Amniotic epithelial cell (primary cell): ENCODE results near the gene RNF213.
A peak's percentile ranks its signal among the peaks of the same experiment; 100 is the strongest.
"Not testable (repeated sequence)": the region's sequence is repeated elsewhere in the genome, so short reads cannot be mapped to it uniquely, and the experiment has no call there.

Source experiments
- DNase-seq: peaks from one replicate; pipeline ENCODE4 v3.0.0-alpha.2; 2010; ENCODE audit warnings: low read depth

The RNF213 gene

DNA sequence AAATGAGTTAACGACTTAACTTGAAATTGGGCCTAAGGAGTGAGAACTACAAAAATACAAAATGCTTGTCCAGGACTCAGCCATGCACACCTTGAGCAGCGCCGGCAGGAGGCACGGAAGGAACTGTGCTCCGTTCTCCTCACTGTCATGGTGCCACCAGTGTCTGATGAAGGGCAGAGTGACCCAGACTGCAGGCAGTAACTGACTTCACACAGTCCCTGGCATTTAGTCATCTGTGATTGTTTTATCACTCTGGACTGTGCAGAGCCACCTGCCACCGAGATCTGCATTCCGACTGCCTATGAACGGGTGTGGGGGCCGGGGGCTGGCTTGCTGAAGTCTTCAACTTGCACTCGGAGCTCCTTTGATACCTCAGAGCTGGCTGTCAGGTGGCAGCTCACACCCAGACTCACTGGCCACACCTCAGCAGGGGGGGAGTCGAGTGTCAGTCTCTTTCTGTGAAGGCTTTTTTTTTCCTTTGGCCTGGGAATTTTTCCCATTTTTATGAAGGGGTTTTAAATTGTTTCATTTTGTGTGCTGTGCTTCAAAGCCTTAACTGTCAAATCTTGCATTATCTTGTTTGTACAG, 134.1 kb downstream of the RNF213 start:
- DNase-seq: no peak

DNA sequence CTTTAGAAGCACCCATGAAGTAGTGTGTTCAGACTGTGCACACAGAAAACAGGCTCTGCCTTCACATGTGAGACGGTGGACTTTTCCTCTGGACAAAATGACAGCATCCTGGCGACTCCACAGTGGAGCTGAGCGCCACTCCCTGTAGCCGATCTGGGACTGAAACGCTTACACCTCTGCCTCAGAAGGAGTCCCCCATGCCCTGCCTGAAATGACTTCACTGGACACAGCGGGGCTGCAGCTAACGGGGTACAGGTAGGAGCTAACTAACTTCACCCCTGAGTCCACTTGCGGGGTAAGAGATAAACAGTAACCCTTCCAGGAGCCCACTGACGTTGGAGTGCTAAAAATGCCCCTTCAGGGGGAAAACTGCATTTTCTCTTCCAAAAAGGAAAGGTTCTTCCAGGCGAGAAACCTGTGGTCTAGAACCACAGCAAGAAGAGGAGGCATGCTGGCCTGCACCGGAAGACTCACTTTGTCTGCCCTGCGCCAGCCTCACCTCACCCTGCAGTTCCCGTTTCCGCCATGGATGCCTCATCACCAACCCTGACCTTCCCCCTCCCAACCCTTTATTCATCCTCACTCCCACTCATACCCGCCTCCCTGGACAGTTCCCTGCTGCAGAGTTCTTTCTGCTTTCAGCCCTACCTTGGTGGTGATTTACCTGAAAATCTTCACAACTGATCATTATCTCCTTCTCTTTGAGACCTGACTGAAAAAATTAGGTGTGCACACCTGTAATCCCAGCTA, 134.9 kb downstream of the RNF213 start:
- peak; percentile 38 for DNase-seq

- no peak for DNase-seq
Observed at GRCh38 chr17:80396157-80397033, 135.7 kb downstream of the RNF213 start.

- DNase-seq: no peak
Observed at GRCh38 chr17:80397034-80397387, 136.4 kb downstream of the RNF213 start.

DNA sequence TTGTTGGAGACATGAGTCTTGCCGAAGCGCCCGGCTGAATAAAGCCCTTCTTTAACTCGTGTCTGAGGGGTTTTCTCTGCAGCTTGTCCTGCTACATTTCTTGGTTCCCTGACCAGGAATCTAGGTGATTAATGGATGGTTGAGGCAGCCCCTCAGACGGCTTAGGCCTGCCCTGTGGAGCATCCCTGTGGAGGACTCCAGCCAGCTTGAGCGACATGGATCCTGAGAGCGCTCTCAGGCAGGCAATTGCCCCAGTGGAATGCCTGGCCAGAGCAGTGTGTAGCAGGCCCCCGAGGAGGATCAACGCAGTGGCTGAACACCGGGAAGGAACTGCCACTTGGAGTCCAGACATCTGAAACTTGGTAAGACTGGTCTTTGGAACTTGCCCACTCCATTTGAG, 137.0 kb downstream of the RNF213 start:
- no peak for DNase-seq

DNA sequence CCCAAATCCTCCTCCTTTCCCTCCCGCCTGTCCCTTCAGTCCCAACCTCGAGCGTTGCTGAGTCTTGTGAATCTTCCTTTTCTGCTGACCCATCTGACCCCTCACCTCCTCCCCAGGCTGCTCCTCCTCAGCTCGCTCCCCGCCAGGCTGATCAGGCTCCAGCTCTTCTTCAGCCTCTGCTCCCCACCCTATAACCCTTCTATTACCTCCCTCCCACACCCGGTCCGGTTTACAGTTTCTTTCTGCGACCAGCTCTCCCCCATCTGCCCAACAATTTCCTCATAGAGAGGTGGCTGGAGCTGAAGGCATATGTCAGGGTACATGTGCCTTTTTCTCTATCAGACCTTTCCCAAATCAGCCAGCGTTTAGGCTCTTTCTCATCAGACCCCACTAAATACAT, 140.4 kb downstream of the RNF213 start:
- not testable (repeated sequence) for DNase-seq

- DNase-seq: not testable (repeated sequence)
Observed at GRCh38 chr17:80402102-80402501, 141.4 kb downstream of the RNF213 start.

GRCh38 chr17:80402959-80403358, 142.3 kb downstream of the RNF213 start:
- no peak for DNase-seq

- DNase-seq: no peak
Observed at GRCh38 chr17:80406146-80406545, 145.5 kb downstream of the RNF213 start.

- DNase-seq: not testable (repeated sequence)
Observed at GRCh38 chr17:80407917-80408316, 147.3 kb downstream of the RNF213 start.

GRCh38 chr17:80408872-80409271, 148.2 kb downstream of the RNF213 start:
- no peak for DNase-seq

DNA sequence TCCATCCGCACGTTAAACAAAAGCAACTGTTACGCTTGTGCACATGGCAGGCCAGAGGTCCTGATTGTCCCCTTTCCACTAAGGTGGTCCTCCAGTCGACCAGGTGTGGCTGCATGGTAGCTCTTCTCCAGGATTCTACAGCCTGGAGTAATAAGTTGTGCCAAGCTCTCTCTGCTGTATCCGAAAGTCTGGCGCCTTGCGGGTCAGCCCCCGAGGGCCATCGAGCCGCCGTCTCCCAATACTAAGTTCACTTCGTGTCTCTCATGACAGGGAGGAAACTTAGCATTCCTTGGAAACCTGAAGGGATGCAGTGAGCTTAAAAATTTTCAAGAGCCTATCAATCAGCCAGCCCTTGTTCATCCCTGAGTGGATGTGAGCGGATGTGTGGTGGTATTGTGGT, 149.0 kb downstream of the RNF213 start:
- no peak for DNase-seq

DNA sequence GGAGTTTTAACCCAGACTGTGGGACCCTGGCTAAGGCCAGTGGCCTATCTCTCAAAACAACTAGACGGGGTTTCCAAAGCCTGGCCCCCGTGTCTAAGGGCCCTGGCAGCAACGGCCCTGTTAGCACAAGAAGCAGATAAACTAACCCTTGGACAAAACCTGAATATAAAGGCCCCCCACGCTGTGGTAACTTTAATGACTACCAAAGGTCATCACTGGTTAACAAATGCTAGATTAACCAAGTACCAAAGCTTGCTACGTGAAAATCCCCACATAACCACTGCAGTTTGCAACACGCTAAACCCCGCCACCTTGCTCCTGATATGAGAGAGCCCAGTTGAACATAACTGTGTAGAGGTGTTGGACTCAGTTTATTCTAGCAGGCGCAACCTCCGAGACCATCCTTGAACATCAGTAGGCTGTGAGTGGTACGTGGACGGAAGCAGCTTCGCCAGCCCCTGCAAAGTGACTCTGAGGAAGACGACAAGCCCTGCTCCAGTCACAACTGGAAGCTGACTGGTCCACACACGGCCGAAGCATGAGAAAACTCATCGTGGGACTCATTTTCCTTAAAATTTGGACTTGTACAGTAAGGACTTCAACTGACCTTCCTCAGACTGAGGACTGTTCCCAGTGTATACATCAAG, 149.9 kb downstream of the RNF213 start:
- DNase-seq: not testable (repeated sequence)

DNA sequence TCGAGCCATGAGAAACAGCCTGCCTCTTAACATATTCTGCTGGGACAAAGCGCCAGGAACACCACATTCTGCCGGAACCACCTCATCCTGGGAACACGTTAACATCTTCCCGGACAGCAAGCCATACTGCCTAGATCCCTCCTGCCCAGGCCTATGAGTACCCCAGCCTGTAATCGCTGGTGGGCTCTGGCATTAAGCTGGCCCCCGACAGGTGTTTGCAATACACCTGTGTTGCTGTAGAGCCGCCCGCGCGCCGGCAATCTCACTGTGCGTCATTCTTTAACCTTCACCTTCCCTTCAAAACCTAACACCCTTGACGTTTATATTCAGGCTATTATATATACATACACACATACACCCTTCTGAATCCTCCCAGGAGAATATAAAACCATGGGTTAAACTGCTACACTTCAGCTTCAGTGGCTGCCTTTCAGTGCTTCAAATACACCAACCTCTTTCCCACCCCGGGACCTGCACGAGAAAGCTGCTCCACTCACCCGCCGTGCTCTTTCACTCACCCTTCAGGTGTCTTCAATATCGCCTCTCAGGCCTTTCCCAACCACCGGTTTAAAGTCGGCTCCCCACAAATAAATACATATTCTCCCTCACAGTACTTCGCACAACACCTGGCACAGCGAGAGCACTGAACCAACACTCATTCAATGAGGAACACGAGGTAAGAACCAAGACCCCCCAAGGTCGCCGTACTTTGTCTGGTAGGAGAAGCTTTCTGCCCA, 153.3 kb downstream of the RNF213 start:
- no peak for DNase-seq

- DNase-seq: no peak
Observed at GRCh38 chr17:80414508-80414802, 153.8 kb downstream of the RNF213 start.

- peak; percentile 90 for DNase-seq
Observed at GRCh38 chr17:80414803-80415625, 154.4 kb downstream of the RNF213 start, which contains the start of gene ENDOV. Gene ENDOV, plus strand, starts transcription at chr17:80415167. Its CDS starts 28 bp downstream, at chr17:80415195.

DNA sequence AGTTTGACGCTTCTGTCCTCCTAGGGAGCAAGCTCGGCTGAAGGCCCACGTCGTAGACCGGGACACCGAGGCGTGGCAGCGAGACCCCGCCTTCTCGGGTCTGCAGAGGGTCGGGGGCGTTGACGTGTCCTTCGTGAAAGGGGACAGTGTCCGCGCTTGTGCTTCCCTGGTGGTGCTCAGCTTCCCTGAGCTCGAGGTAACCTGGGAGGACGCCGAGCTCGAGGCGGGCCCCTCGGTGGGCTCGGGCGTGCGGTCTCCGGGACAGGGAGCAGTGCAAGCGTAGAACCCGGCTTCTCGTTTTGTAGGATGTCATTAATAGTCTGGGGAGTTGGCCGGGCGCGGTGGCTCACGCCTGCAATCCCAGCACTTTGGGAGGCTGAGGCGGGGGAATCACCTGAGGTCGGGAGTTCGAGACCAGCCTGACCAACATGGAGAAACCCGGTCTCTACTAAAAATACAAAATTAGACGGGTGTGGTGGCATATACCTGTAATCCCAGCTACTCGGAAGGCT, 155.0 kb downstream of the RNF213 start:
- no peak for DNase-seq

- DNase-seq: no peak
Observed at GRCh38 chr17:80416260-80416939, 155.7 kb downstream of the RNF213 start.

GRCh38 chr17:80416940-80417293, 156.3 kb downstream of the RNF213 start:
- DNase-seq: no peak

DNA sequence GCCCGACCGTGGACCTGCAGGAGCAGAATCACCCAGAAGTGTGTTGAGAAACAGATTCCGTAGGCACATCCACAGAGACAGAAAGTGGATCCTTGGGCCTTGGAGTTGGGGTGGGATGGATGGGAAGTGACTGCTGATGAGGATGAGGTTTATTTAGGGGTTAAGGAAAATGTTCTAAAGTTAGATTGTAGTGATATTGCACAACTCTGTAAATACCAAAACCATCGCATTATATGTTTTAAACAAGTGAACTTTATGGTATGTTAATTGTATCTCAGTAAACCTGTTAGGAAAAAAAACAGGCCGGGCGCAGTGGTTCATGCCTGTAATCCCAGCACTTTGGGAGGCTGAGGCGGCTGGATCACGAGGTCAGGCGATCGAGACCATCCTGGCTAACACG, 157.9 kb downstream of the RNF213 start:
- DNase-seq: no peak
